Mesenchymal stem cell (in vitro differentiated cells and primary cell): Measurements from ENCODE around the gene CDIP1.

ENCODE experiments used
- DNase-seq: peaks from one replicate; pipeline ENCODE4 v3.0.0-alpha.2; 2013
- H2AFZ ChIP-seq: one replicate; pipeline ENCODE4 v1.6.1; 2013; ENCODE audit warnings: low read depth, mild to moderate bottlenecking, control low read depth, inconsistent platforms, low read length, moderate library complexity
- H2AK5ac ChIP-seq: 2 replicates; pipeline ENCODE4 v1.6.1; 2013; ENCODE audit warnings: low read length, moderate library complexity, mild to moderate bottlenecking, inconsistent platforms; ENCODE audit not compliant: severe bottlenecking
- H2BK120ac ChIP-seq: one replicate; pipeline ENCODE4 v1.6.1; 2013; ENCODE audit warnings: low read depth, mild to moderate bottlenecking, inconsistent platforms, low read length, moderate library complexity
- H2BK12ac ChIP-seq, 2 experiments: one replicate each; pipeline ENCODE4 v1.6.1; 2013; ENCODE audit warnings: inconsistent platforms in 2 of 2, low read length in 2 of 2, mild to moderate bottlenecking in 2 of 2, moderate library complexity in 2 of 2, control low read depth in 1 of 2
- H2BK15ac ChIP-seq: one replicate; pipeline ENCODE4 v1.6.1; 2013; ENCODE audit warnings: mild to moderate bottlenecking, low read depth, inconsistent platforms; ENCODE audit not compliant: poor library complexity, severe bottlenecking
- H2BK5ac ChIP-seq: 2 replicates; pipeline ENCODE4 v1.6.1; 2013; ENCODE audit warnings: low read depth, mild to moderate bottlenecking, low read length, control low read depth, inconsistent platforms; ENCODE audit not compliant: poor library complexity, severe bottlenecking
- H3K14ac ChIP-seq, 2 experiments: one replicate each; pipeline ENCODE4 v1.6.1; 2013; ENCODE audit warnings: inconsistent platforms in 2 of 2, low read length in 2 of 2, control low read depth in 1 of 2, mild to moderate bottlenecking in 1 of 2, moderate library complexity in 1 of 2
- H3K18ac ChIP-seq, 2 experiments: one replicate each; pipeline ENCODE4 v1.6.1; 2013; ENCODE audit warnings: inconsistent platforms in 2 of 2, low read length in 2 of 2, control low read depth in 1 of 2, low read depth in 1 of 2, mild to moderate bottlenecking in 1 of 2
- H3K23ac ChIP-seq, 2 experiments: one replicate each; pipeline ENCODE4 v1.6.1; 2013; ENCODE audit warnings: inconsistent platforms in 2 of 2, low read length in 2 of 2, mild to moderate bottlenecking in 2 of 2, moderate library complexity in 2 of 2, control low read depth in 1 of 2
- H3K27ac ChIP-seq: 2 replicates; pipeline ENCODE4 v1.5.1; 2013; ENCODE audit warnings: mild to moderate bottlenecking, moderate library complexity, low read length, control low read depth, inconsistent platforms; ENCODE audit not compliant: poor library complexity, severe bottlenecking
- H3K27me3 ChIP-seq, 2 experiments: 2 replicates each; pipeline versions ENCODE4 v1.6.1 to v1.7.0; 2013; ENCODE audit warnings: low read length in 2 of 2, mild to moderate bottlenecking in 2 of 2, moderate library complexity in 2 of 2, control low read depth in 1 of 2, inconsistent platforms in 1 of 2; ENCODE audit not compliant: control insufficient read depth in 1 of 2, insufficient read depth in 1 of 2
- H3K36me3 ChIP-seq, 2 experiments: 2 replicates each; pipeline versions ENCODE4 v1.6.1 to v1.7.0; 2013; ENCODE audit warnings: low read length in 2 of 2, control low read depth in 1 of 2, inconsistent platforms in 1 of 2, low read depth in 1 of 2, mild to moderate bottlenecking in 1 of 2; ENCODE audit not compliant: insufficient read depth in 2 of 2, control insufficient read depth in 1 of 2
- H3K4ac ChIP-seq, 2 experiments: one replicate each; pipeline ENCODE4 v1.6.1; 2013; ENCODE audit warnings: inconsistent platforms in 2 of 2, low read length in 2 of 2, mild to moderate bottlenecking in 2 of 2, moderate library complexity in 2 of 2, control low read depth in 1 of 2, low read depth in 1 of 2
- H3K4me1 ChIP-seq: 2 replicates; pipeline ENCODE4 v1.6.1; 2013; ENCODE audit warnings: low read depth, low read length, control low read depth; ENCODE audit not compliant: control insufficient read depth, insufficient read depth
- H3K4me2 ChIP-seq: 2 replicates; pipeline ENCODE4 v1.6.1; 2013; ENCODE audit warnings: low read length, mild to moderate bottlenecking, inconsistent platforms; ENCODE audit not compliant: poor library complexity, severe bottlenecking
- H3K4me3 ChIP-seq, 2 experiments: 2 replicates each; pipeline versions ENCODE4 v1.5.1 to v1.7.0; 2013; ENCODE audit warnings: low read length in 2 of 2, mild to moderate bottlenecking in 2 of 2, control low read depth in 1 of 2, low read depth in 1 of 2; ENCODE audit not compliant: insufficient read depth in 1 of 2
- H3K79me1 ChIP-seq: replicated peaks from 2 replicates; pipeline ENCODE4 v1.6.1; 2013; ENCODE audit warnings: mild to moderate bottlenecking, control low read depth, low read length, inconsistent platforms; ENCODE audit not compliant: poor library complexity, severe bottlenecking
- H3K9ac ChIP-seq: 2 replicates; pipeline ENCODE4 v1.7.0; 2013; ENCODE audit warnings: mild to moderate bottlenecking, low read length, moderate library complexity
- H3K9me3 ChIP-seq: 2 replicates; pipeline ENCODE4 v1.7.0; 2013; ENCODE audit warnings: mild to moderate bottlenecking, low read length; ENCODE audit not compliant: control insufficient read depth
- H4K8ac ChIP-seq: one replicate; pipeline ENCODE4 v1.6.1; 2013; ENCODE audit warnings: inconsistent platforms, mild to moderate bottlenecking, low read length, moderate library complexity
- H4K91ac ChIP-seq: one replicate; pipeline ENCODE4 v1.6.1; 2013; ENCODE audit warnings: mild to moderate bottlenecking, low read length, inconsistent platforms
- WGBS: methylation state at CpG from one replicate; pipeline ENCODE4 v1.1.7; 2013; ENCODE audit warnings: mixed read lengths; 5-methylcytosine and 5-hydroxymethylcytosine counted together

The CDIP1 gene

DNA sequence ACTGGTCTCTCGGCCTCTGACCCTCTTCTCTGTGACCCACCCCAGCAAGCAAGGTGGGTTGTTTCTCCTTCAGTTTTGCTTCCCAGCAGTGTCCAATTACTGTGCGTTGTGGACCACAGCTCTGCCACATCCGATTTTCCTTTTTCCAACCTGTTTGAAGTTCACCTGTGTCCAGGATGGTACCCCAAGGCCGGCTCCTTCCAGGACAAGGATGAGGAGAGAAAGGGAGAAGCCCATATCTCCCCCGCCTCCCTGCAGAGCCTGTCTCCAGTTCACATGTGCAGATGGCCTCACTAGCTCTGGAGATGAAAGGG lies 77.7 kb downstream of the CDIP1 start:
- 96% methylated on average over 5 of the region's 5 CpGs for WGBS
- H3K27ac ChIP-seq: no peak overlapping the region
- H2AFZ ChIP-seq: no peak overlapping the region
- no peaks in the 10 kb centered on the region for H3K9me3 ChIP-seq
- H3K4me2 ChIP-seq: no peak overlapping the region
- DNase-seq: no peak
- no peak overlapping the region for H4K91ac ChIP-seq
- H3K4me1 ChIP-seq: peaks cover 15% of the 10 kb centered on the region
- H3K14ac ChIP-seq: no peak overlapping the region
- H3K79me1 ChIP-seq: peaks cover 24% of the 10 kb centered on the region
- H3K4me3 ChIP-seq: no peak overlapping the region
- H4K8ac ChIP-seq: no peak overlapping the region
- H2BK5ac ChIP-seq: no peak overlapping the region
- no peak overlapping the region for H3K4ac ChIP-seq
- H2AK5ac ChIP-seq: no peak overlapping the region
- no peak overlapping the region for H2BK15ac ChIP-seq
- H2BK12ac ChIP-seq: no peak overlapping the region
- no peak overlapping the region for H3K18ac ChIP-seq
- H3K36me3 ChIP-seq: peaks cover 53 to 69% of the 10 kb centered on the region in 2 experiments
- H3K23ac ChIP-seq: no peak overlapping the region
- no peaks in the 10 kb centered on the region for H3K27me3 ChIP-seq
- H3K9ac ChIP-seq: no peak overlapping the region
- no peak overlapping the region for H2BK120ac ChIP-seq
